Brain microvascular endothelial cell (primary cell): Measurements from ENCODE around the gene SURF4.

Source experiments
- DNase-seq: peaks from one replicate; pipeline ENCODE4 v3.0.0-alpha.2; 2020
- H3K27ac ChIP-seq: fragments of 250-450 bp; sonication (Bioruptor Pico); 2 replicates; pipeline ENCODE4 v1.5.1; 2020; ENCODE audit warnings: mild to moderate bottlenecking, moderate library complexity
- H3K27me3 ChIP-seq: fragments of 250-450 bp; sonication (Bioruptor Pico); replicated peaks from 2 replicates; pipeline ENCODE4 v1.5.1; 2020; ENCODE audit warnings: mild to moderate bottlenecking
- H3K36me3 ChIP-seq: fragments of 250-450 bp; sonication (Bioruptor Pico); replicated peaks from 2 replicates; pipeline ENCODE4 v1.5.1; 2020; ENCODE audit warnings: mild to moderate bottlenecking
- H3K4me3 ChIP-seq: 2 replicates; pipeline ENCODE4 v1.5.1; 2011; ENCODE audit warnings: low read depth, mild to moderate bottlenecking, control low read depth, low read length, moderate library complexity
- CTCF ChIP-seq: IDR thresholded peaks from 2 replicates; pipeline ENCODE4 v1.5.1; 2011; ENCODE audit warnings: low read depth, mild to moderate bottlenecking, moderate library complexity, low read length, control low read depth, inconsistent platforms; ENCODE audit errors: missing control alignments
- in situ Hi-C: cut with HindIII; loops from 2 replicates; pipeline ENCODE4 v1.10.0; 2017; ENCODE audit warnings: low sequenced_read_pairs, low pct_ligation_motif_present

Gene SURF4

GRCh38 chr9:133334161-133334560 lies 41.7 kb downstream of the SURF4 start:
- Histone ChIP-seq H3K27me3 (no peaks in the 10 kb centered on the region), H3K4me3 (no peak overlapping the region), H3K27ac (no peak overlapping the region), H3K36me3 (peaks cover 43% of the 10 kb centered on the region)
- no peak for TF ChIP-seq CTCF
- in situ Hi-C loops = no loop called here
- DNase-seq = no peak

DNA sequence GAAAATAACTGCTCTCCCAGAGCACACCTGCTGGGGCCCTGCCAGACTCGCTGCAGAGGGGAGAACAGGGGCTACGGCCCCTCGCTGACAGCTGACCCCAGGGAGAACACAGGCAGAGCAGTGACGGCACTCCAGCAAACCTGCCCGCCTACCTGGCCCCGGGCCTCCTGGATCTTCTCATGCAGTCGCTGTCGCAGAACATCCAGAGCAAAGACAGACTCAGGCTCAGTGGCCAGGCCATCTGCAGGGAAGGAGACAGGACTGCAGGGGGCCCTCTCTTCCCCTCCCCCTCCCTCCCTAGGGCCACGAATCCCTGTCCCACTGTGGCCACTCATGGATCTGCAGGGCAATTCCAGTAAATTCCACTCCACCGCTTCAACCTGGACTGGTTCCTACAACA lies 42.3 kb downstream of the SURF4 start:
- H3K27me3 ChIP-seq = no peaks in the 10 kb centered on the region
- peaks cover 43% of the 10 kb centered on the region for H3K36me3 ChIP-seq
- in situ Hi-C loops = no loop called here
- no peak overlapping the region for H3K4me3 ChIP-seq
- peak; percentile 18 for TF ChIP-seq CTCF
- no peak for DNase-seq
- no peak overlapping the region for H3K27ac ChIP-seq

- in situ Hi-C loops = no loop called here
- no peak overlapping the region for H3K27ac ChIP-seq
- H3K4me3 ChIP-seq = no peak overlapping the region
- H3K36me3 ChIP-seq = peaks cover 43% of the 10 kb centered on the region
- no peak for DNase-seq
- no peak for TF ChIP-seq CTCF
- H3K27me3 ChIP-seq = no peaks in the 10 kb centered on the region
Observed at GRCh38 chr9:133333011-133333410, 42.8 kb downstream of the SURF4 start.

GRCh38 chr9:133332381-133332730 lies 43.5 kb downstream of the SURF4 start:
- no peaks in the 10 kb centered on the region for H3K27me3 ChIP-seq
- DNase-seq = no peak
- no peak for TF ChIP-seq CTCF
- peaks cover 43% of the 10 kb centered on the region for H3K36me3 ChIP-seq
- in situ Hi-C loops = no loop called here
- no peak overlapping the region for H3K27ac ChIP-seq
- no peak overlapping the region for H3K4me3 ChIP-seq

DNA sequence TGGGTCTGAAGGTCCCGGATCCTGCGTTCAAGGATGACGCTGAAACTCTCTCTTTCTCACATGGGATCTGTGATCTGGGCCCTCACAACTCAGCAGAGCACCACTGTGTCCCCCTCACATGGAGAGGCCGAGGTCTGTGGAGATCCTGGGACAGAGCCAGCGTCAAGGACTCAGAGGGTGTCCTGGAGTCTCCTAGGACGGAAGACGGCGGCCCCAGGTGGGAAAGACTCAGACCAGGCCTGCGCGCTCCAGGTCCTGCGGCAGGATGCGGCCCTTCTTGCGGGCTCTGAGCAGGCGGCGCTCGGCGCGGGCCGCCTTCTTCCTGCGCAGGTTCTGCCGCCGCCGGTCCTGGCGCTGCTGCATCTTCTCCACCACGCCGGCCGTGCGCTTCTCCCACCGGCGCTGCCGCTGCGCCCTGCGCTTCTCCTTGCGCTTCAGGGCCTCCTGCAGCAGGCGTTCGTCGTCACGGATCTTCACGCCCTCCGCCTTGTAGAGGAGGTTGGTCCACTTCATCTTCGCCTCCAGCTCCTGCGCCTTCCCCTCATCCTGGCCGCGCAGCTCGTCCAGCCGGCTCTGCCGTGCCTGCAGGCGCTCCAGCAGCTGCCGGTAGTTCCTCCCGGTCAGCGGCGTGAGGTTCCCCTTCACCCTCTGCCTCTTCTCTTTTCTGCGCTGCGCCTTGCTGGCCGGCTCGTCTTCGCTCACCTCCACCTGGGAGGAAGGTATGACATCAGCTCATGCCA lies 44.0 kb downstream of the SURF4 start:
- H3K27me3 ChIP-seq = no peaks in the 10 kb centered on the region
- peaks cover 43% of the 10 kb centered on the region for H3K36me3 ChIP-seq
- in situ Hi-C loops = no loop called here
- no peak for TF ChIP-seq CTCF
- no peak overlapping the region for H3K27ac ChIP-seq
- no peak for DNase-seq
- no peak overlapping the region for H3K4me3 ChIP-seq

GRCh38 chr9:133331221-133331620 lies 44.6 kb downstream of the SURF4 start:
- H3K27me3 ChIP-seq = no peaks in the 10 kb centered on the region
- no peak overlapping the region for H3K27ac ChIP-seq
- in situ Hi-C loops = no loop called here
- no peak for TF ChIP-seq CTCF
- H3K36me3 ChIP-seq = peaks cover 43% of the 10 kb centered on the region
- no peak overlapping the region for H3K4me3 ChIP-seq
- no peak for DNase-seq
